NCI-H526 treated with DMSO at 0.1 percent for 48 hours (cell line): ENCODE measurements around the gene KRT86.
A peak's percentile ranks its signal among the peaks of the same experiment; 100 is the strongest.
"Not testable (repeated sequence)": the region's sequence is repeated elsewhere in the genome, so short reads cannot be mapped to it uniquely, and the experiment has no call there.

Experiments
- DNase-seq: peaks from one replicate; lab custom pipeline; 2025; lab: John Stamatoyannopoulos, UW

KRT86 gene

DNA sequence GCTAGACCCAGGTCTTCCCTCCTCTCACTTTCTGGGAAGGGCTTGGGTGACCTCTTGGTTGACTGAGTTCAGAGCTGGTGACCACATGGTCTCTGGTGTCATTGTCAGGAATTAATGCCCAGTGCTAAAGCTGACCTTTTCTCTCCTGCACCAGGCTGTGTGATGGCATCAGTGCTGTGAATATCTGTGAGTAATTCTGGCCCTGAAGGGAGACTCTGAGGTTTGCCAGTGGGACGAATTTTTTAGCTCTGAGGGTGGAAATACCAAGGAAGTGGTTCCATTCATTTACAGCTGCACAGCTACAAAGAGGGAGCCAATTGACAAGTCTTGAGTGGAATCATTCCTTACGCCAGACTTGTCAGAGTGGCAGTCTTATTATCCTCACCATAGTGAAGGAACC, 6.2 kb upstream of the KRT86 start:
- no peak for DNase-seq

DNA sequence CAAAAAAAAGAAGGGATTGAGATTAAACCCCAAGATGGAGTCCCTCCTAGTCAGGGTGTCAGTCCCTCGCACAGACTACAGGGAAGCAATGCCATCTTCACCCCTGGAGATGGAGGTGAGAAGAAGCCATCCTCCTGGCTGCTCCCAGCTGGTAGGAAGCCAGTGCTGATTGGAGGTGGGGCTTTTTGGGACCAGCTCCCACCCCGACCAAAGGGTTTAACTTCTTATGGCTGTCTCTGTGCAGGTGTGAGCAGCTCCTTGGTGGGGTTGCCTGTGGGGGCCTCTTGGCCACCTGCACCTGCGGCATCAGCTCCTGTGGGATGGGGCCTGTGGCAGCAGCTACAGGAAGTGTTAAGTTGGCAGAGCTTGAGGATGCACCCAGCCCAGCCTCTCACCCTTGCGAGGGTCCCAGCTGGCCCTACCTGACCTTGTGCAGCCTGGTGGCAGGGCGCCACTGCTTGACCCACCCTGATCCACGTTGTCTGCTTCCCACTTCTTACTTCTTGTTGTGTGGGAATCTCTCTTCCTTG, 3.8 kb upstream of the KRT86 start:
- no peak for DNase-seq

DNA sequence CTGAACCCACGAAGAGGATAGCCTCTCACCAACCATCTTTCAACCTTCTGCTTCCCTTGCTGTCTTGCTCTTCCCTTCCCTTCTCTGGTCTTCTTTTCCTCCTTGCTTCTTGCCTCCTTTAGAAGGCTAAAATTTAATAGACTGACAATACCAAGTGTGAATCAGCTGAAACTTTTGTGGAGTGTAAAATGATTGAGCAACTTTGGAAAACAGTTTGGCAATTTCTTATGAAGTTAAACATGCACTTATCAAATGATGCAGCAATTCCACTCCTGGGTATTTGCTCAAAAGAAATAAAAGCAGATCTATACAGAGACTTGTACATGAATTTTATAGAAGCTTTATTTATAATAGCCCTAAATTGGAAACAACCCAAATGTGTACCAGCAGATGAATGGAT, 3.3 kb upstream of the KRT86 start:
- no peak for DNase-seq

DNA sequence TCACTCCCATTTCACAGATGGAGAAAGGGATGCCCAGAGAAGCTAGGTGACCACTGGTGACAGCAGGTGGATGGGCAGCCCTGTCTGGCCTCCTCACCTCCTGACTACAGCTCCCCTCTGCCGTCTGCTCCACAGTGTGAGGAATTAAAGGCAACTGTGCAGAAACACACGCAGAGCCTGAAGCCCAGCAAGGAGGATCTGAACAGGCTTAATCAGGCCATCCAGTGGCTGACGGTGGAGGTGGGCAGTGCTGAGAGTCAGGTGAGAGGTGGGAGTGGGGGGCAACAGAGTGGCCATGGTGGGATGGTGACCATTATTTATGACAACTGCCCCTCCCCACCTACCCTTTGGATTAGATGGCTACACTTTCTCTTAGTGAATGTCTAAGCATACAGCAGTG, 1.2 kb downstream of the KRT86 start:
- DNase-seq, result no peak

DNA sequence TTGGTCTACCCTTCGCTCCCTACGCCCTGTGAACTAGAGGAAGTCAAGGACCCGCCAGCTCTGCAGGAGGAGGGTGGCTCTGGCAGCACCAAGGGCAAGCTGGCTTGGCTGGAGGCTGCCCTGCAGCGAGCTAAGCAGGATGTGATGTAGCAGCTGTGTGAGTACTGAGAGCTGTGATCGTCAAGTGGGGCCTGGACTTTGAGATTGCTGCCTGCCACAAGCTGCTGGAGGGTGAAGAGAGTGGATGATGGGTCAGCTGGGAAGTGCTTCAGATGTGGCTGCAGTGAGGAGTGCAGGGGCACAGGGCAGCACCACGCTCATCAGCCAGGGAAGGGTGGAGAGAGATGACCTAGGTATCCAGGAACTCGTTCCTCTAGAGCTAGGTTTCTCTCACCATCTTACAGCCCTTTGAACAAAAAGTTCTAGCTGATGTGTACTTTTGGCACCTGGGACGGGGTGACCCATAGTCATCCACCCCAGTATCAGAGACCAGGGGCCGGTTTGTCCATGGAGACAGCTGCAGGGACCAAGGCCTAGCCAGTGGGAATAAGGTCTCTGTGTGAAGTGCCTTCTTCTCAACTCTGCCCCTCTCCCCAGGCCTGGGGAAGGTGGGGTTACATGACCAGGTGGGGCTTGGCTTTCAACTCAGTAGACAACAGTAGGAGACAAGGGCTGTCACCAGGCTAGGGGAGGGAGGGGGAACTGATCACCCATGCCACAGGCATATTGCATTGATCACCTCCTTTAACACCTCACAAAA, 3.2 kb downstream of the KRT86 start:
- DNase-seq, result no peak

DNA sequence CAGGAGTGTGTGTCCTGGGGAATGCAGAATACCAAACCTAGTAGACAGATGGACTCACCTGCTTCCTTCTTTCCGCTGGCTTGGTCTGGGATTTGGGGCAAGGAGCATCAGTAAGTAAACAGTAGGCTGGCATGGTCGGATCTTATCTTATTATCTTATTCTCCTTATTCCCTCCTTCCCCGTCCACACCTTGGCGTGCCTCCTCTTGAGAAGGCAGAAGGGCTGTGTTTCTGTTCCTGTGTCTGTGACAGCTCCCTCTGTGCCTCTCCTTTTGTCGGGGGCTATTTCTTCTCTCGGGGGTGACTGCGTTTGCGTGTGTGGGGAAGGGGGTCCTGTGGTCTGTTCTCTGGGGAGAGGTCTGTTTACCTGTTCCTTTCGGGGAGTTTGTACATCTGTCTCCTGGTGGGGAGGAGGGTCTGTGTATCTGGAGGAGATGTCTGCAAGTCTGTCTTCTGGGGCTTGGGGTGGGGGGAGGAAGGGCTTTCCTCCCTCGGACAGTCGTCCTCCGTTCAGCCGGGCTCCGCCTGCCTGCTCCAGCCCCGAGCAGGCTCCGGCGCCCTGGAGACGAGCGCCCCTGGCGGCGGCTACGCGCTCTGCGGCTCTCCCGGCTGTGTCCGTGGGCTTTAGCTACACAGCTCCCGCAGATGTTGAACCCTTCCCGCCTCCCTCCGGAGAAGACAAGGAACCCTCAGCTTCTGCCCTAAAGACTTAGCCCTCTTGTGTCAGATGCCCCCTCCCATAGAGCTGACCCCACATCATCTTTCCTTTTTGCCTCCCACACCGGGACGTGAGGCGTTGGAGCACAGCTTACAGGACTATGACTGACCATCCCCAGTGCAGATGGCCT, 4.4 kb downstream of the KRT86 start:
- peak; percentile 22 for DNase-seq

DNA sequence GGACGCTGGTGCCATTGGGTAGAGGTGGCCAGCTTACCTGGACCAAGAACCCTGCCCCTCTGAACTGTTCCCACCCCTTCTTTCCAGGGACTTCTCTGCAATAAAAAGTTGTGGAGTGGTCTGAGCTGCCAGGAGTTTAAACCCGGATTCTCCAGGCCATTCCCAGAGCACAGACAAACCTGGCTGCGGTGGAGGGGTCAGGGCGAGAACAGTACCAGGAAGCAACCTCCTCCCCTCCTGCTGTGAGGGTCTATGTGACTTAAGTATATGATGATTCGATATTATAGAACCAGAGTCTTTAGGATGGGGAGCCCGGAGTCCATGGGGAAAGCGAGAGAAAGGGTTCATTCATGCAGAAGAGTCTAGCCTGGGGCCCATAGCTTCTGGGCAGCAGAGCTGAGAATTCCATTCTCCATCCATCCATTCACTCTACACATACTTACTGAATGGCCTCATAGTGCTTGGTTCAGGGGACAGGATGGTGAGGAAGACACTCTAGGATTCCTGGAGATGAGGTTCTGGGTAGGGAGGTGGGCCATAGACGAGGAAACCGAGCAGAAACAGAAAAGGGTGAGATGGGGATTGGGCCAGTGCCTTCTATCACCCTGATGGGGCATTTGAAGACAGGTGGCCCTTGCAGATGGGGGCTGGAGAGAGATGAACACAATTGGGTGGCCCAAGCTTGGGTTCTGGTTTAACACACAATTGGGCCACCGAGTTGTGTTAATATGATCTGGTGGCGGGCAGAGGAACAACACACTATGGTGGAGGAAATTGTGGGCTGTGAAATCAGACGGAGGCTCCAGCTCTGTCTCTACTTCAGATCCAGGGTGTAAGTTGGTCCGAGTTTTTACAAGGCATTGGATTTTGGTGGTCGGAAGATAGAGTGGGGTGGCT, 5.2 kb downstream of the KRT86 start:
- no peak for DNase-seq

DNA sequence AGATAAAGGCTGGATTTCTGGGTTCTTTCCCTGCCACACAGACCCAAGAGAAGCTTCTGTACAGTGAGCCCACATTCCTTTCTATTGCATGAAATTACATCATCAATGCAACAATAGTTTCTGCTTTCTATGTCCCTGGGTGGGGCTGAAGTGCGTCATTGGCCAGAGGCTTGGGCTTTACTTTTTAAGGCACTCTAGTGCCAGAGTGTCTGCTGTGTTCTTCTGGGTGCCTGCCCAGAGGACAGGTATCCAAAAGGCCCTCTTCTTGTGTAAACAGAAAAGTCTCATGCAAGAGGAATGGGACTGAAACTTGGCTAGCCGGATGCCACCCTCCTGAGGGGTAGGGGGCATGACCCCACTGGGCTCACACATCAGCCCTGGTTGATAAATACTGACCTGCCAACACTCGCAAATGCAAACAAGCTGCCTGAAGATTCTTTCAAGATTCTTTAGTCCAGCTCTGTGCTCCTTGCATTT, 5.9 kb downstream of the KRT86 start:
- DNase-seq, result no peak

DNA sequence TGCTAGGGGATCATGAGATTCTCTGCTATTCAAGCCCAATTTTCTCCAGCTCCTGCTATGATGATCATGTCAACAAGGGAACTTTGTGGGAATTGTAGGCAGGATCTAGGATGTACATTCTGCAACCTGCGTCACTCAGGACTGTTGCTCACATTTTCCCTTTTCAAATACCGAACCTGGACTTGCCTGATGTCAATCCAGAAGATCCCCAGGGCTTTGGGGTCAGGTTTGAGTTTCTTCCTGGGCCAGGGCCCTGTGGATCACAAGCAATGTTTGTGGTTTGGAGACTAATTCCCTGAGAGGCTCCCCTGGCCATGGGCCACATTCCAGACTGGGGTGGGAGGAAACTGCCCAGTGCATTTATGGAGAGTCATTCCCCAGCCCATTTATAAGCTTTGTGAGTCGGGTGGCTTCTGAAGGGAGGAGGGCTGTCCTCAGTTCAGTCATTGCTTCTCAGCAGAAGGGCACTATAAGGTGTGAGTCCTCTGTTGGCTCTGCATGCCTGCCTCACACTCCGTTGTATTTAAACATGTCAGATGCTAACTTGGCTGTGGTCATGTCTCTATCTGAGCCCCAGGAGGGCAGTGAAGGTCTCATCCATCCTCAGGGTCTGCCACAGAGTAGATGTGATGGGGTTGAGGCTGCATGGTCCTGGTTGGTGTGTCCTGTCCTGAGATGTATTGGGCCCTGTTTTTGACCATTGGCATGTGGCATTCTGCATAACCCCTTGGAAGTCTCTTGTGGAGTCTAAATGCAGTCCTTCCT, 6.5 kb downstream of the KRT86 start:
- no peak for DNase-seq

DNA sequence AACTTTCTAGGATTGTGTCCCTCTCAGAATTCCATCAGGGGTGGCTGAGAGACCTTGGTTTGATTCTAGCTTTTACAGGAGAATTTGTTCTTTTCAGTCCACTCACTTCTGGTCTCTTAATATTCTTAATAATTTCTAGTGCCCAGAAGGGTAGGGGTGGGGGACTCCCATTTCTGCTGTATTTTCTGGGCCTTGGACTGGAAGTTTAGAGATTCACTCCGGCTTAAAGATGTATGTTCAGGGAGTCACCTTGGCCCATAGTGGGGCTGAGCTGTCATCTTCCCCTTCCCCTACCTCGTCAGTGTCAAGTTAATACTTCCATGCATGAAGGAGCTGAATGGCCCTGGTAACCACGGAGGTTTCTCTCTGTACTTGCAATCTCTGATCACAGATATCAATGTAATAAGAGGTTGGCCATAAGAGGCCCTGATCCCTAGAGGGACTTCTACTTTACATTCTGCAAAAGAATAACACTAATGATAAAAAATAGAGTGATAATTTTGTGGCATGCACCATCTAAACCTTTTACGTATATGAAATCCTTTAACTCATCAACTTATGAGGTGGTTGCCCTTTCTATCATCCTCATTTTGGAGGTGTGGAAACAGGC, 10.2 kb downstream of the KRT86 start:
- no peak for DNase-seq

DNA sequence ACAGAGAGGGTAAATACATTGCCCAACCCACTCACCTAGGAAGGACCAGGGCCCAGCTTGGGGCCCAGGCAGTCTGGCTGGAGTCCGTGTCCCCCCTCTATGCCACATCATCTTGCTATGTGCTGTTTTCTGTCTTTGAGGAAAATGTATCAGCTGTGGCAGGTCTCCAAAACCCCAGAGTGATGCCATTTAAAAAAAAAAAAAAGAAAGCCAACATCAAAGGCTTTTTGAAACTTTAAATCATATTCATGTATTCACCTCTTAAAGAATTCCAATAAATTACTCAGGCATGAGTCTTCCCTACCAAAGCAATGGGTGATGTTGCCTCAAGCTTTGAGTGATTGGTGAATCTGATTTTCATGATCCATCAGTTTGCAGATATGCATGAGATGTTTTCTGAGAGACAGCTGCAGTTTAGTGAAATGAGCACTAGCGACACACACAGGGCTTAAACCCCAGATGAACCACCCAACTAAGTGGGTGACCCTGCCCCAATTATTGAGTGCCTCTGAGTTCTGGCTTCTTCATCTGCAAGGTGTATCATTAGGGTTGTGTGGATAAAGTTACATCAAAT, 10.8 kb downstream of the KRT86 start:
- no peak for DNase-seq

DNA sequence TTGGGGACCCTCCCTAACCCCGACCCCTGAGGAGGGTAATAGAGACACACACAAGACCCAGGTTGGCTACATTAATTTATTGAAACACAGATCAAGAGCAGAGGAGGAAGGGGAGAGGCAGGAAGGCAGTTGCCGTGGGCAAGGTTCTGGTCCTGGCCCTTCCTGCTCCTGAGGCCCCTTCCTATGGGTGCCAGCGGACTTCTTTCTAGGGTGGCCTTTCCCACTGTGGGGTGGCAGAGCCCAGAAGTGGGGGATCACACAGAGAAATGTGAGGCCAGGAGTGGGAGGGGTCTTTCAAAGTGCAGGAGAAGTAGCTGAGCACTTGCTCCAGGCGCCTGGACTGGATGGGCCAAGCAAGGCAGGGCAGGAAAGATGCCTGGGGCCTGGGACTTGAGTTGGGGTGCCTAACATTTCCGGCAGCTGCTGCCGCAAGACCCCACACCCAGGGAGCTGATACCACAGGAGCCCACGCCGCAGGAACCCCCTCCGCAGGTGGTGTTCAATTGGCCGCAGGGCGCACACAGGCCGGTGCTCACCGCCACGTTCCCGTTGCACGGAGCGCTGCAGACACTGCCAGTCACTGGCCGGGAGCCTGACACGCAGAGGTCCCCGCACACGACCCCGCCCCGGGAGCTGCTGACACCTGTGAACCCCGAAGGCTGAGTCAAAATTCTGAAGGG, 11.5 kb downstream of the KRT86 start:
- no peak for DNase-seq

DNA sequence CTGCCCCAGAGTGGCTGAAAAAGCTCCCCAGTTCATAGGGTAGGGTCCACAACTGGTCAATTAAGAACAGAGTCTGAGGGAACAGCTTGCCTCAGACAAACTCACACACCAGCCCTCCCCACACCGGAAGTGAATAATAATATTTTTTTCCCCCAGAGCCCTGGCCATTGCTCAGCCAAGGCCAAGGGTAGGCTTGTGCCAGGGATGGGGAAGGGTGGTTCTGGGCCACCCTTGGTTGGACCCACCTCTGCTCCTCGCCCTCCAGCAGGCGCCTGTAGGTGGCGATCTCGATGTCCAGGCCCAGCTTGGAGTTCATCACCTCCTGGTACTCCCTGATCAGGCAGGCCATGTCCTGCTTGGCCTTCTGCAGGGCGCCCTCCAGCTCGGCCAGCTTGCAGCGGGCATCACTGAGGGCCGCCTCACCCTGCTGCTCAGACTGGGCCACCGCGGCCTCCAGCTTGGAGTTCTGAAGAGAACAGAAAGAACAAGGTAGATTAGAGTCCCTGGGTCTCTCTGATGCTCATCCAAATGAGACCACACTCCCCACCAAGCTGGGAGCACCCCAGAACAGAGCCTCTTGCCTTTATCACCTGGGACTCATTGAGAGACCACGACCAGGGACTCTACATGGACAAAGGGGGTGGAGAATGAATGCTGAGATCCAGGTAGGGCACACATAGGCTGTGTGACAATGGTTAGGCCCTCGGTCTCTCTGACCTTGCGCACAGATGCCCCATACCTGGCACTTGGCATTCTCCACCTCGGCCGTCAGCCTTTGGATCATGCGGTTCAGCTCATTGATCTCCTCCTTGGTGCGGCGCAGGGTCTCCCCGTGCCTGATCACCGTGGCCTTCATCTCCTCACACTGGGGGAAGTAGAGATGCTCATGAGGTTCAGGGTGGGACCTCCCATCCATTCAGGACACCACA, 12.7 kb downstream of the KRT86 start:
- not testable (repeated sequence) for DNase-seq

DNA sequence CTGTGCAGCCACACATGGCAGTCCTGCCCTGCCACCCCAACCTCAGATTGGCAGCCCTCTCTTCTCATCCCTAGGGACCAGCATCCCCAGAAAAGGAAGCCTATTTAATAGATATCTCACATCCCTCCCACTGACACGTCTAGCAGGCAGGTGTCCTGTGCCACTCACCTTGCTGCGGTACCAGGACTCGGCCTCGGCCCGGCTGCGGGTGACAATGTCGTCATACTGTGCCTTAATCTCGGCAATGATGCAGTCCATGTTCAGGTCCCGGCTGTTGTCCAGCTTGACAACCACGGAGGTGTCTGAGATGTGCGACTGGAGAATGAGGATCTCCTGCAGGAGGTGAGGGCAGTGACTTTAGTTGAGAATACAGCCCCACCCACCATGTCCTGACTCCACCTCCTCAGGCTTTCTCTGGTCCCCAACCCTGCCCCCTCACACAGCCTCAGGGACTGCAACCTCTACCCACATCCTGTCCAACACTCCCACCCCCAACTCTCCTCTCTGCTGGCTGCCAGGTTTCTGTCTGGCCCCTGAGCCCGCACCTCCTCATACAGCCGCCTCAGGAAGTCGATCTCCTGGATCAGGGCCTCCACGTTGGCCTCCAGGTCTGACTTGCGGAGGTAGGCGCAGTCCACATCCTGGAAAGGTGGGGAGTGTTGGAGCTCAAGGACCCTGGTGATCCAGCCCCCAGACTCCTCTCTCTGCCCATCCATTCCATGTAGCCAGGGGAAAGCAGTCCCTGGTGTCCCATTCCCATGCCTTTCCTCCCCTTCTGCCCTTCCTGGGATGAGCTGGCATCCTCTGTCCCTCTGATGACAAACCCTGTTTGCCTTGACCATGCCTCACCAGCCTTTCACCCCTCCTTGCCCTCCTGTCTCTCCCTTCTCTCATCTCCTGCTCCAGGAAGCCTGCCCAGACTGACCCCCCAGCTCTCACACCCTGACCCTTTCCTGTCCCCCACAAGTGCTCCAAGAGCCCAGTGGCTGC, 13.7 kb downstream of the KRT86 start:
- not testable (repeated sequence) for DNase-seq

DNA sequence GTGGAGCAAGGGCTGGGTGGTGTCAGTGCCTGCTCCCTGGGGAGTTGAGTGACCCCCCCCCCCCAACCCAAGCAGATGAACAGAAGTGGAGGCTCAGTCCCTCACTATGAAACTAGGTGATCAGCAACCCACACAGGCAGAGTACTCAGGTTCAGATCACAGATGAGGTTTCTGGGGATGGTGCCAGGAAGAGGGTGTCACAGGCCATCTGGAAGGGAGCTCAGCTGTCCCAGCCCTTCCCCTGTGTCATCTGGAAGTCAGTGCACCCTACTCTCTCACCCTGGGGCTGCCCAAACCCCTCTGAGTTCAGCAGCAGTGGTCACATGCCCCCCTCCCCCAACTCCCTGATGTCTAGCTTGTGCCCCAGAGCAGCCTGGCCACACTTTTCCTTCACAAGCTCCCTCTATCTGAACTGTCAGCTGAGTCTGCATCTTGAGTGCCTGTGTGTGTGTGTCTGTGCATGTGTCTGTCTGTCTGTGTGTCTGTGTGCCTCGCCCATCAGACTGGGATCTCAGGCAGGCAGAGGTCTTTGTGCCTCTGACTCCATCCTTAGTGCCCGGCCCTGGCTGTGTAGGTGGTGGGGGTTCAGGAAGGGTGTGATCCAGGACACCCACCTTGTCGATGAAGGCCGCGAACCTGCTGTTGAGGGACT, 16.2 kb downstream of the KRT86 start:
- DNase-seq, result not testable (repeated sequence)

DNA sequence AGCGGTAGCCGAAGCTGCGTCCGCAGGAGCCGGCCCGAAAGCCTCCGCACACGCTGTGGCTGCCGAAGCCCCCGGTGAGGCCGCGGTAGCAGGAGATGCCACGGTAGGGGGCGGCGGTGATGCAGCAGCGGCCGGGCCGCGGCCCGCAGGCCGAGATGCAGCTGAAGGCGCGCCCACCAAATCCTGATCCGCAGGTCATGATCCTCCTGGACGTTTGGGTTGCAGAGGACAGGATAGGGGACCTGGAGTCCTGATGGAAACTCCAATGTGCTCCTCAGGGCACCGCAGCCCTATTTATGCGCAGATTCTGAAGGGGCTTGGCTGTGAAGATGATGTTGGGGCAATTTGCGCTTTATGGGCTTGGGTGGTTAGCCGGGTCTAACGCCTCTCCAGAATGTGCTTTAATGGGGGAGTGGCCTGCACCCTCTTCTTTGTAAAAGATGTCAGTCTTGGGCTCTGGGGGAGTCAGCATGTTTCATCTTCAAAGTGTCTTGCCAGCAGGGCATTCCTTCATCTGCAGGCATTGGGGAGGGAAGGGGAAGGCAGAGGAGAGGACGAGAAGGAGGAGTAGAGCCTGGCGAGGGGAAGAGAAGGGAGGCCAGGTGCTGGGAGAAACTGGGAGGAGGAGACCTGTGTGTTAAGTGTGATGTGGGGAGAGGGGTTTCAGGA, 17.0 kb downstream of the KRT86 start, which contains the start of gene KRT81:
TSS of gene KRT81 (minus strand) at position 268 of the 669 bp plus-strand sequence. CDS start at position 199, 69 bp downstream.
- DNase-seq, result no peak
